Measurements from ENCODE around the gene TNFSF13B.

TNFSF13B gene

DNA sequence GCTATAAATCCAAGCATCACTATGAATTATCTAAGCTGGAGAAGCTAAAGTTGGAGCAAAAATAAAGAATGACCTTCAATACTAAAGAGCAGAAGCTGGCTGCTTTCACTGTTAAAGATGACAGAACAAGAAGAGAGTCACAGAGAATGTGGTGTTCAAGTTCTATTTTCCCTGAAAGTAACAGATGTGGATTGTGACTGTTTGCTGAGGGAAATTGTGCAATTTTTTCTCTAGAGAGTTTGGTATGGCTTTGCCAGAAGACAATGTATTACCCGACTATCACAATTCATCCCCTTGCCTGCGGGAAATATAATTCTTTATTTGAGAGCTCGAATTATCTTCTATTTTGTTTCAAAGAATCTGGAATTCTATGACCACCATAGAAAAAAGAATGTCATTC lies 83.1 kb downstream of the TNFSF13B start:
- DNase-seq = no peak

DNA sequence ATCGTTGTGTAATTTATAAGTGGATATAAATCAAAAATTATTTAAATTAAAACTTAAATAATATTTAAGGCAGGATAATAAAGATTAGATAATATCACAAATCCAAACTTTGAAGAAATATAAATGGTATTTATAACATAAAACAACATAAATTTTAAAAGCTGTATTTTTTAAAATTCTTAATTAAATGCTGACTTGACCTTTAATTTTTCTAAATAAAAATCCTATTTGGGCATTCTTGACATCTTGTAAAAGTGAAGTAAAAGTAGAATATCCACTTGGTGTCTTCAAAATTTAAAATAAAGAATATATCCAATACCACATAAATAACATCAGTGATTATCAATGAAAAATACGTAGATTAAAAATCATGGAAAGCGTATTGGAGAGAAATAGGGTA lies 87.7 kb downstream of the TNFSF13B start:
- no peak for DNase-seq

All from NCI-H2081 treated with DMSO at 0.1 percent for 48 hours (cell line).